ENCODE data around the gene NELL1.

DNA sequence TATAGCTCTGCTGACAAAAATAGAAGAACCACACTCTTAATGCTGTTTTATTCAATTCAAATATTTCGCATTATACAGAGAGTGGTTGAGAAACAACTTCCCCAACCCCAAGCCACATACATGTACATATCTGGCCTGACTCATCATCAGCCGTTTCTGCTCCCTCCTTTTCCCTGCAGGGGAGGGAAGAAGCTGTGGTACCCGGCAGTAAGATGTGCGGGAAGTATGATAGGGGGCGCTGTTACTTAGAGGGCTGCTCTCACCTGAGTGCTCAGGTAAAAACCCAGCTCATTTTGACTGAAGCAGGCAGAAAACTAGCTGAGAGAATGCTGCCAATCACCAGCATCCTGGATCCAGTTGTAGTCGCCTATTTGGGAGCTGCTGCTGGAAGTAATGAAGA is 85.5 kb downstream of the NELL1 start:
- TF ChIP-seq EZH2 (IDR thresholded peaks at IDR 0.05; ENCODE audit: insufficient read depth, poor library complexity, severe bottlenecking) (no peak), EZH2phosphoT487 (IDR thresholded peaks at IDR 0.05; ENCODE audit: insufficient read depth, low read depth) (no peak)
